Gastroesophageal sphincter (tissue), 4 donors: ENCODE results near the gene TEKT5. TPM values are rescaled to one million over a fixed set of nuclear protein-coding genes. Genes with fewer than 3 reads are reported as not detected.

Experiments
- ATAC-seq: fragments of 150-250 bp; one replicate; pipeline ENCODE4 v1.9.1; 2016; ENCODE audit warnings: mild to moderate bottlenecking, moderate library complexity
- H3K27ac ChIP-seq, 4 donors: fragments of 200-600 bp; sonication (generic) in 3 of 4; 1 replicate in 3 of 4; 2 replicates in 1 of 4; pipeline ENCODE4 v1.5.1; 2016 to 2019
- H3K27me3 ChIP-seq: fragments of 200-600 bp; sonication (generic); one replicate; pipeline ENCODE4 v1.5.1; 2019
- H3K36me3 ChIP-seq, 2 donors: fragments of 200-600 bp; sonication (generic); one replicate each; pipeline ENCODE4 v1.5.1; 2019; ENCODE audit warnings: control low read depth in 1 of 2
- H3K4me1 ChIP-seq, 3 donors: fragments of 200-600 bp; sonication (generic); 1 replicate in 2 of 3; 2 replicates in 1 of 3; pipeline ENCODE4 v1.5.1; 2016 to 2019; ENCODE audit warnings: control low read depth in 2 of 3
- H3K4me3 ChIP-seq, 2 donors: fragments of 200-600 bp; sonication (generic); one replicate each; pipeline ENCODE4 v1.5.1; 2019; ENCODE audit warnings: mild to moderate bottlenecking in 1 of 2, moderate library complexity in 1 of 2
- H3K9me3 ChIP-seq, 3 donors: fragments of 200-600 bp; sonication (generic); one replicate each; pipeline ENCODE4 v1.5.1; 2017 to 2019; ENCODE audit warnings: control low read depth in 2 of 3
- CTCF ChIP-seq, 4 experiments: fragments of 200-600 bp in 2 of 4; fragments of 450-650 bp in 2 of 4; sonication (generic) in 1 of 4; IDR thresholded peaks; one replicate each; pipeline ENCODE4 v1.5.1; 2017 to 2019; ENCODE audit warnings: antibody characterized with exemption in 4 of 4, mild to moderate bottlenecking in 2 of 4, moderate library complexity in 2 of 4
- EP300 ChIP-seq: sonication (generic); formaldehyde crosslinking; IDR thresholded peaks from one replicate; pipeline ENCODE4 v1.6.1; 2017; ENCODE audit warnings: antibody characterized with exemption, mild to moderate bottlenecking
- POLR2A ChIP-seq, 2 donors: fragments of 450-650 bp; IDR thresholded peaks; one replicate each; pipeline ENCODE4 v1.6.1; 2017; ENCODE audit warnings: antibody characterized with exemption in 2 of 2, mild to moderate bottlenecking in 2 of 2, moderate library complexity in 1 of 2
- POLR2AphosphoS5 ChIP-seq: sonication (generic); formaldehyde crosslinking; IDR thresholded peaks from one replicate; pipeline ENCODE4 v1.6.1; 2017; ENCODE audit warnings: antibody characterized with exemption
- WGBS, 2 donors: methylation state at CpG; one replicate each; pipeline ENCODE4 v1.1.5; 2018; ENCODE audit warnings: low coverage in 1 of 2; 5-methylcytosine and 5-hydroxymethylcytosine counted together
- total RNA-seq, 4 donors: library from RNA; depleted of rRNA; stranded (reverse); fragments of >200 nt; gene quantifications; one replicate each; pipeline ENCODE4 v1.1.0, GENCODE V29; 2016

Gene TEKT5
- total RNA-seq, 4 donors from 2014 or later = 0.19 TPM; not detected in 3

DNA sequence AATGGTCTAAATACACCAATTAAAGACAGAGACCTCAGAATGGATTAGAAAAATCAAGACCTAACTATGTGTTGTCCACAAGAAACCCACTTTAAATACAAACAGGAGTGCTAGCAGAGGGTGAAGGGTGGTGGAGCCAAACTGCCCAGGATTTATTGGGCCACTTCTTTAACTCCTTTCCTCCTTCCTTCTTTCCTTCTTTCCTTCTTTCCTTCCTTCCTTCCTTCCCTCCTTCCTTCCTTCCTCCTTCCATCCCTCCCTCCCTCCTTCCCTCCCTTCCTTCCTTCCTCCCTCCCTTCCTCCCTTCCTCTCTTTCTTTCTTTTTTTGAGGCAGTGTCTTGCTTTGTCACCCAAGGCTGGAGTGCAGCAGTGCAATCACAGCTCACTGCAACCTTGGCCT is 80.0 kb downstream of the TEKT5 start:
- Histone ChIP-seq H3K4me1 (peaks cover 0 to 25% (median 0%) of the 10 kb centered on the region in 3 donors), H3K27ac (no peak overlapping the region), H3K4me3 (no peak overlapping the region), H3K27me3 (peaks cover 6% of the 10 kb centered on the region), H3K36me3 (no peaks in the 10 kb centered on the region), H3K9me3 (no peaks in the 10 kb centered on the region)
- ATAC-seq = no peak
- no peak for TF ChIP-seq POLR2A (IDR thresholded peaks at IDR 0.05)
- TF ChIP-seq EP300 = no peak
- TF ChIP-seq CTCF (IDR thresholded peaks at IDR 0.05) = no peak
- no peak for TF ChIP-seq POLR2AphosphoS5

DNA sequence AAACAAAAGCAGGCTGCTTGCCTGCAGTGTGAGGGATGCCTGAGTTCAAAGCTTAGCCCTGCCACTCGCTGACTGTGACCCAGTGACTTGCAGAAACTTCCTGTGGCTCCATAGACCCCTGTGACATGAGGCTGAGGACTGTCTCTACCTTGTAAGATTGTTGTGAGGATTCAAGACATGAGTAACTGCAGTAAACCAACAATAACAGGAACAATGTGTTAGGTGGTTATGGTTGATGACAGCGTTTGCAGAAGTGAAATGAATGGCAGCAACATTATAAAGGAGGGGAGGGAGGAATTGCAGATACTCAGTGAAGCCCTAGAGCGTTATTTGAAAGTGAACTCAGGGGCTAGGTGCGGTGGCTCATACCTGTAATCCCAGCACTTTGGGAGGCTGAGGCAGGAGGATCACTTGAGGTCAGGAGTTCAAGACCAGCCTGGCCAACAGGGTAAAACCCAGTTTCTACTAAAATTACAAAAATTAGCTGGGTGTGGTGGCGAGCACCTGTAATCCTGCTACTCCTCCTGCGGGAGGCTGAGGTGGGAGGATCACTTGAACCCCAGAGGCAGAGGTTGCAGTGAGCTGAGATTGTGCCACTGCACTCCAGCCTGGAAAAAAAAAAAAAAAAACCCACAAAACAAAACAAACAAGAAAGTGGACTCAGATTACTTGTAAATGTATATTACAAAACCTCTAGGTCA is 80.8 kb downstream of the TEKT5 start:
- no peak for TF ChIP-seq CTCF (IDR thresholded peaks at IDR 0.05)
- no peak for TF ChIP-seq POLR2AphosphoS5
- no peak for TF ChIP-seq POLR2A (IDR thresholded peaks at IDR 0.05)
- TF ChIP-seq EP300 = no peak
- 79 to 84% methylated on average over 5 to 6 of the region's 6 CpGs for WGBS, 2 donors

GRCh38 chr16:10612649-10613179 is 82.0 kb downstream of the TEKT5 start:
- Histone ChIP-seq H3K4me3 (no peak overlapping the region), H3K4me1 (peaks cover 0 to 20% (median 0%) of the 10 kb centered on the region in 3 donors), H3K27me3 (no peaks in the 10 kb centered on the region), H3K9me3 (no peaks in the 10 kb centered on the region), H3K27ac (no peak overlapping the region), H3K36me3 (no peaks in the 10 kb centered on the region)
- ATAC-seq = no peak
- TF ChIP-seq POLR2A (IDR thresholded peaks at IDR 0.05) (no peak), EP300 (no peak), CTCF (IDR thresholded peaks at IDR 0.05) (no peak), POLR2AphosphoS5 (no peak)
- WGBS, 2 donors = 30 to 54% methylated on average over 3 to 4 of the region's 6 CpGs

More for the DNA sequence above, 80.8 kb downstream of the TEKT5 start:
- Histone ChIP-seq H3K9me3 (no peaks in the 10 kb centered on the region), H3K4me3 (no peak overlapping the region), H3K4me1 (peaks cover 0 to 21% (median 0%) of the 10 kb centered on the region in 3 donors), H3K36me3 (no peaks in the 10 kb centered on the region), H3K27ac (no peak overlapping the region), H3K27me3 (no peaks in the 10 kb centered on the region)
- ATAC-seq = no peak

- TF ChIP-seq CTCF (IDR thresholded peaks at IDR 0.05) (no peak), EP300 (no peak), POLR2A (IDR thresholded peaks at IDR 0.05) (no peak), POLR2AphosphoS5 (no peak)
- Histone ChIP-seq H3K36me3 (no peaks in the 10 kb centered on the region), H3K27ac (no peak overlapping the region), H3K4me3 (no peak overlapping the region), H3K27me3 (no peaks in the 10 kb centered on the region), H3K9me3 (no peaks in the 10 kb centered on the region), H3K4me1 (peaks cover 0 to 12% (median 0%) of the 10 kb centered on the region in 3 donors)
- no peak for ATAC-seq
- 69 to 89% methylated on average over 6 of the region's 6 CpGs for WGBS, 2 donors
These were observed 82.8 kb downstream of the TEKT5 start for GRCh38 chr16:10611825-10612342.
